GM15510 (cell line): Measurements from ENCODE around the gene TSHZ2.

Source experiments
- POLR2A ChIP-seq: IDR thresholded peaks from 3 replicates; pipeline ENCODE4 v1.6.1; 2011; ENCODE audit warnings: borderline replicate concordance; ENCODE audit not compliant: insufficient read length; ENCODE audit errors: extremely low read depth

The TSHZ2 gene

GRCh38 chr20:52972190-52972937, at the start of gene TSHZ2:
TSS of gene TSHZ2 (plus strand) at chr20:52972358. CDS start at chr20:52973294, 936 bp downstream.
- TF ChIP-seq POLR2A, result no peak

GRCh38 chr20:52922436-52922835, 49.7 kb upstream of the TSHZ2 start:
- no peak for TF ChIP-seq POLR2A

- TF ChIP-seq POLR2A, result no peak
These were observed 48.8 kb upstream of the TSHZ2 start for GRCh38 chr20:52923123-52923937.

- no peak for TF ChIP-seq POLR2A
These were observed 47.5 kb upstream of the TSHZ2 start for GRCh38 chr20:52924411-52925271.

- TF ChIP-seq POLR2A, result no peak
These were observed 45.7 kb upstream of the TSHZ2 start for GRCh38 chr20:52926505-52926904.

- TF ChIP-seq POLR2A, result no peak
These were observed 38.3 kb upstream of the TSHZ2 start for GRCh38 chr20:52933867-52934266.

- TF ChIP-seq POLR2A, result no peak
These were observed 35.5 kb upstream of the TSHZ2 start for GRCh38 chr20:52936351-52937340.

- TF ChIP-seq POLR2A, result no peak
These were observed 34.5 kb upstream of the TSHZ2 start for GRCh38 chr20:52937591-52938100.

GRCh38 chr20:52939141-52939540, 33.0 kb upstream of the TSHZ2 start:
- no peak for TF ChIP-seq POLR2A

- no peak for TF ChIP-seq POLR2A
These were observed 30.4 kb upstream of the TSHZ2 start for GRCh38 chr20:52941808-52942207.

GRCh38 chr20:52943185-52943841, 28.8 kb upstream of the TSHZ2 start:
- no peak for TF ChIP-seq POLR2A

GRCh38 chr20:52945268-52945667, 26.9 kb upstream of the TSHZ2 start:
- no peak for TF ChIP-seq POLR2A
